Bone marrow (tissue), 2 donors: Measurements from ENCODE around the gene DHH.
"Not testable (repeated sequence)": the region's sequence is repeated elsewhere in the genome, so short reads cannot be mapped to it uniquely, and the experiment has no call there.

Experiments
- DNase-seq, 2 donors: peaks; one replicate each; lab custom pipeline; 2025; lab: John Stamatoyannopoulos, UW

Gene DHH

DNA sequence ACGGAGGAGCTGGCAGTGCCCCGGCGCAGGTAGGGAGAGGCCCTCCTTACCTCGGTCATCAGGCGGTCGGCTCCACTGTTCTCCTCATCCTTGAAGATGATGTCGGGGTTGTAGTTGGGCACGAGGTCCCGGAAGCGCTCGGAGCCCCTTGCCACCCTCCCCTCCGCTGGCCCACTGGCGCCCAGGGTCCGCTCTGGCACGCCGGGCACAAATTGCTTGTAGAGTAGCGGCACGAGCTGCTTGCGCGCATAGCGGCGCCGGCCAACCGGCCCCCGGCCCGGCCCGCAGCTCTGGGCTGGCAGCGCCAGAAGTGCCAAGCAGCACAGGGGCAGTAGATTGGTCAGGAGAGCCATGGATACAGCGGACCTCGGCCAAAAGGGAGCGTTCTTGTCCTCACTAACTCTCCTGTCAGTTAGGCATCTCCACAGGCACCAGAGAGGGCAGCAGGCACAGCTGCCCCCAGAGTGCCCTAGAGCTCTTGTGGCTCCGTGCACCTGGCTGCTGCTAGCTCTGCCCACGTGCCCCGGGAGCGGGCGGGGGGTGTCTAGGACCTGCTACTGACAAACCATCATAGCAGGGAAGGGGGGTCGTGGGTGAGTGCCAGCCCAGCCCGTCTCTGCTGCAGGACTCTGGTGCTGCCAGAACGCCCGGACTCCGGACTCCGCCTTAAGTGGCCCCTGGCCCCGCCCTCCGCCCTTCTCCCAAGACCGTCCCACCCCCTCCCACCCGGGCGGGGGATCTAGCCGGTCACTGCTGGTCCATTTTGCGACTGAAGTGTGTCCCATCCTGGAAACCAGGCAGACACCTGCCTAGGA, at the start of gene DHH:
DHH (minus strand) TSS at position 642 of the 815 bp plus-strand sequence; CDS start at position 353, 289 bp downstream.
- no peak for DNase-seq

DNA sequence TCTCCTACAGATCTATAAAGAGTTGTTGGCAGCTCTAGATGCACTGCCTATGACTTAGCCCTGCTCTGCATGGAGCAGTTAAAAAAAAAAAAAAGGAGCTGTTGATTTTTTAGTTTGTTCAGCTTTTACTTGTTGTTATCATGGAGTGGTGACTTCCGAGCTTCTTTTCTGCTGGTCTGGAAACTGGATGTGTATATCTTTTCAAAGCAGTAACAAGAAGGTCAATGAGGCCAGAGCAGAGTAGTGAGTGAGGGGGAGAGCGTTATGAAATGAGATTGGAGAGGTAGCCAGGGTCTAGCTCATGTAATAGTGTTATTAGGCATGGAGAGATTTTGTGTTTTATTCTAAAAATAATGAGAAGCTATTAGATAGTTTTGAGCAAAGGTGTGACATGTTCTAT, 49.8 kb upstream of the DHH start:
- DNase-seq = no peak

- no peak for DNase-seq
These were observed 44.4 kb upstream of the DHH start for GRCh38 chr12:49138999-49139398.

GRCh38 chr12:49138587-49138986, 44.0 kb upstream of the DHH start:
- no peak for DNase-seq

DNA sequence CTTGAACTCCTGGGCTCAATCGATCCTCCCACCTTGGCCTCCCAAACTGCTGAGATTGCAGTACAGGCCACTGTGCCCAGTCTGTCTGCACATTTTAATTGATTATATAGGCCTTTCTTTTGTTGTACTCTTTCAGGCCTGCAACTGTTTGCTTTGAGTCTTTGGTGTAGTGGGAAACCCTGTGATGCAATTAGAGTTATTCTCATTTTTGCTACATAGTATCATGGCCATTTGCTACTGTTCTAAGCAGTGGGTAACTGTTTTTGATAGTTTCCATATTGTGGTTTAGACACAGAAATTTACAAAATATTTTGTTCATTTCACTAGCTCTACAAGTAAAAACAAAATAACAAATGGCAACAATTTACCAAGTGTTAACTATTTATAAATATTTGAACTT, 42.9 kb upstream of the DHH start:
- DNase-seq = no peak

DNA sequence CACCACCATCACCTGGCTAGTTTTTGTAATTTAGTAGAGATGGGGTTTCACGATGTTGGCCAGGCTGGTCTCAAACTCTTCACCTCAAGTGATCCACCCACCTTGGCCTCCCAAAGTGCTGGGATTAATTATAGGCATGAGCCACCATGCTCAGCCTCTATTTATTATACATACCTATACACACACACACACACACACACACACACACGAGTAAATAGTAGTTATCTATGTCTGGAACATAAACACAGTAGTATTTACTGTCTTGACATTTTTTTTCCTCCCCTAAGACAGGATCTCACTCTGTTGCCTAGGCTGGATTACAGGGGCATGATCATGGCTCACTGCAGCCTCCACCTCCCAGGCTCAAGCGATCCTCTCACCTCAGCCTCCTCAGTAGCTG, 42.4 kb upstream of the DHH start:
- DNase-seq = not testable (repeated sequence)

DNA sequence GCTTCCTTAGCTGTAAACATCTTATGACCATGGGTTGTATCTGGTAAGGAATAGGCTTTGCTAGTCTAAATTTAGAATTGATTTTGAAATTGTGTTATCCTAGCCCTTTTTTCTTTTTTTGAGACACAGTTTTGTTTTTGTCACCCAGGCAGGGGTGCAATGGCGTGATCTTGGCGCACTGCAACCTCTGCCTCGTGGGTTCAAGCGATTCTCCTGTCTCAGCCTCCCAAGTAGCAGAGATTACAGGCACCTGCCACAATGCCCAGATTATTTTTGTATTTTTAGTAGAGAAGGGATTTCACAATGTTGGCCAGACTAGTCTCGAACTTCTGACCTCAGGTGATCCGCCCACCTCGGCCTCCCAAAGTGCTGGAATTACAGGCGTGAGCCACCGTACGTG, 39.0 kb upstream of the DHH start:
- no peak for DNase-seq

- DNase-seq = no peak
These were observed 38.4 kb upstream of the DHH start for GRCh38 chr12:49133014-49133413.

DNA sequence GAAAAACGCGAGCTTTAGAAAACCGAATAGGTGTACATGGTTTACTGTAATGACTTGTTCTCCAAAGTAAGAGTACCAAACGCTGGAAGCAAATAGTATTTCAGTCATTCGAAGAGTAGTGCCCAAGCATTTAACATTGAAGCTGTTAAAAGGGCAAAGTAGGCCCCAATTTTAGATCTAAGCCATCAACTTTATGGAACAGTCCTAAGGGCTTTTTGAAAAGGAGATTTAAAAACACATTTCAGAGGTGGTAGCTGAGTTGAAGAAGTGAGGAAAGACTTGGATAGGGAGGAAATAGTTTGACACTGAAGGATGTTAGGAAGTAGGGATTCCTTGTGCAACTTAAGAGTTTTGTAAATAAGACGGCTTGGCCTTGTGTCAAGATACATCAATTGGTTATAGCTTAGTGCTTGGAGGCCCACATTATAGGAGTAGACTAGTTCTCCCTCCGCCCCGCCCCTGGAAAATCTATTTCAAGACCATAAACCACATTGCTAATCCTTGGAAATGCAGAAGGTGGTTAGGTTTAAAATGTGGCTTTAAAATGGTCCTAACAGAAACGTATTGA, 37.4 kb upstream of the DHH start:
- DNase-seq = peak in 1 of 2 donors; percentile 9

GRCh38 chr12:49131051-49131893, 36.7 kb upstream of the DHH start, which contains the start of gene TUBA1B:
TUBA1B (minus strand) TSS chr12:49131395; CDS start chr12:49131300, 95 bp downstream.
- peak; percentile 63 to 86 for DNase-seq

DNA sequence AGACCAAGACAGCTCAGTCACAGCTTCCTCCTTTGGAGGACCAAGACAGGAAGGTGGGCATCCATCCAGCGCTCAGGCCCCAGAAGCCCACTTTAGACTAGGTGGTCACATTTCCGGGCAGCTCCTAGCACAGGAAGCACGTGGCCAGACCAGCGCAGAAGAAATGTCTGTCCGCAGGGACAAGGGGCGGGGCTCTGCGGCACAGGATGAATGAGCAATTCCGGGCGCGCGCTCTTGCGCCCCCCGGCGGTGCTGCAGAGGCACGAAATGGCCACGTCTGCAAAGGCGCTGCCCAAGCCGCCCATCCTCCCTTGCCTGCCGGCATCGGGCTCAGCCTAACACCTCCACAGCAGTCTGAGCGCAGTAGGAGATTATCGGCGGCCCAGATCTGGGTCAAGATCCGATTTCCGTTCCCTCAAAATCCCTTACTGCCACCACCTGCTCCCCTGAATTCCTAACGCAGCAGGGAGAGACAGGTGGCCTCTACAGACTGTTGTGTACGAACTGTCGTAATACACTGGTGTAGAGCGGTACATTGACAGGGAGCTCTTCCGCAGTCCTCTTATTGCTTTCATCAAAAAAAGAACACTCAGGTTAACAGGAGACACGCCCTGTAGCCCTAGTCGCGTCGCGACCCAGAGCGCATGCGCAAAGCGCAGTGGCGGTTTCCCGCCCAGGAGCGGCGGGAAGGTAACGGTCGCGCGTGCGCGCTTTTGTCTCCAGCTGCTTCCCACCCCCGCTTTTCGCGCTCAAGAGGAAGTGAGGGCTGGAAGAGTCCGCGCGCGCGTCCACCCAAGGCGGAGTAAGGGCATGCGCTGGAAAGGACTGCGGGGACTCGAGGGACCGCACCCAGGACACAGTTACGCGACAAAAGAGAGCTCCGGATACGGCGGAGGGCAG, 35.8 kb upstream of the DHH start:
- peak; percentile 81 to 86 for DNase-seq

- DNase-seq = no peak
These were observed 34.9 kb upstream of the DHH start for GRCh38 chr12:49129332-49130150.

DNA sequence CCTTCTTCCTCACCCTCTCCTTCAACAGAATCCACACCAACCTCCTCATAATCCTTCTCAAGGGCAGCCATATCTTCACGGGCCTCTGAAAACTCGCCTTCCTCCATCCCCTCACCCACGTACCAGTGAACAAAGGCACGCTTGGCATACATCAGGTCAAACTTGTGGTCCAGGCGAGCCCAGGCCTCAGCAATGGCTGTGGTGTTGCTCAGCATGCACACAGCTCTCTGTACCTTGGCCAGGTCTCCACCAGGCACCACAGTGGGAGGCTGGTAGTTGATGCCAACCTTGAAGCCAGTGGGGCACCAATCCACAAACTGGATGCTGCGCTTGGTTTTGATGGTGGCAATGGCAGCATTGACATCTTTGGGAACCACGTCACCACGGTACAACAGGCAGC, 33.4 kb upstream of the DHH start:
- DNase-seq = not testable (repeated sequence)

DNA sequence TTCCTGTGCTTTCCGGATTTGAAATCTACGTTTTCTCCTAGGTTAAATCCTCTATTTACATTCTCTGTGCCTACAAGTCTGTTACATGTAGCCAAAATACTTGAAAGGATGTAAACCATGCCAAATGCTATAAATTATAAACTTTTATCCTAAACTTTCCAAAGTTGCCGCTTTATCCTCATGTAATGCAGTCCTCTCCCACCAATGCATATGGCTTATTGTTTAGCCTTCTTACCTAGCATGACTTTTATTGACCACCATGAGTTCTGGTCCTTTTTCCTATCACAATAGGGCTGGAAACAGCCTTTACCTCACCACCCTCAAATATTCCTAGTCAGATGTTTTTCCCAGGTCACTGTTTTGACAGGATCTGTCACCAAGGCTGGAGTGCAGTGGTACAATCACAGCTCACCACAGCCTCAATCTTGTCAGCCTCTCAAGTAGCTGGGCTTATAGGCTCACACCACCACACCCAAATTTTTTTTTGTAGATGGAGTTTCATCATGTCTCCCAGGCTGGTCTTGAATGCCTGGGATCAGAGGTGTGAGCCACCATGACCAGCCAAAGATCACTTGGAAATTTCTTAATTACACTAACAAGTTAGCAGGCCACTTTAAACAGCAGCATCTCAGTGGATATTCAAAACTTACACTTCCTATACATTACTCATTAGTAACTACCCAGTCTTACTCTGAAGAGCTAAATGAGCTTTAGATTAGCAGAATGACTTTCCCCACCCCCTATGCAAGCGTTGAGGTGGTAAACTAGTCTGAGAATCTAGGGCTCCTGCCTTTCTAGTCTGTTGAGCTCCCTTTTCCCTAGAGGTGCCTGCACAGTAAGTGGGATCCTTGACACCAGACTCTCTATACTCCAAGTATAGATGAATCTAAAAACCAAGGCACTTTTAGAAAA, 32.5 kb upstream of the DHH start:
- no peak for DNase-seq

- no peak for DNase-seq
These were observed 26.6 kb upstream of the DHH start for GRCh38 chr12:49121047-49121696.

GRCh38 chr12:49111206-49111605, 16.6 kb upstream of the DHH start:
- DNase-seq = no peak

DNA sequence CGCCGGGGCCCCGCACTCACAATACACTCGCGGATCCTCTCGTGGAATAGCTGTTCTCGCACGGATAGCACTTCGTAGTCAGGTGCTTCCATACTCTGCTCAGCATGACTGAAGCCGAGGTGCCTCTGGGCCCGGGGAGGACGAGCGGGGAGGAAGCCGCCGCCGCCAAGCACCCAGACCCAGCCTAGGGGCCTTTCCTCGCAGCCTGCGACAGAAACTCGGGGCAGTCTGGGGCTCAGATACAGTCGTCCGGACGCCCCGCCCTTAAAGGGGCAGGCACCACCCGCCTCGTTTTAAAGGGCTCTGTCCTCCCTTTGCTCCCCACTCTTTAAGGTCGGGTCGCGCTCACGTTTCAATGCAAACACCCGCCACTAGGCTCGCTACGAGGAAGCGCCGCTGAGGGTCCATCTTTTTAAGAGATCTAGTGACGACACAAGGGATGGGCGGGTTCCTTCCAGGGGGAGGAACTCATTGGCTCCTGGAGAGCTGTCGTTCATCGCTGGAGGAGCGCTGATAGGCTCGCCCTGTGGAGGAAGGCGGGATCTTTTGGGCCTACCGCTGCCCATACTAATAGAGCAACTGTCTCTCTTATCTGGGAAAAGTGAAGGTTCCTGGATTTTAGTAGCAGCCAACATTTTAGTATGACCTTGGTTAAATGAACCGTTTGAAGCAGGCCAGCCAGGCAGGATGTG, 16.0 kb upstream of the DHH start, which contains the start of gene LMBR1L:
LMBR1L (minus strand) TSS at position 384 of the 692 bp plus-strand sequence; CDS start at position 92, 292 bp downstream.
- DNase-seq = peak; percentile 75 to 98
